ENCODE results near the gene C12orf42.

- TF ChIP-seq CTCF (IDR thresholded peaks at IDR 0.05; ENCODE audit: borderline replicate concordance, extremely low read depth, low read length, poor library complexity, severe bottlenecking) (no peak), EZH2 (IDR thresholded peaks at IDR 0.05; ENCODE audit: borderline replicate concordance, low read depth, low read length, severe bottlenecking) (no peak)
Measured at GRCh38 chr12:103279444-103279843, 216.3 kb downstream of the C12orf42 start.
